ENCODE results near the gene MAST4. TPM values are rescaled to one million over a fixed set of nuclear protein-coding genes. Genes with fewer than 3 reads are reported as not detected.

The MAST4 gene
- total and polyA plus RNA-seq, 2 donors (not counting 1 experiment from before 2014, with no cell fraction given) = 7.0 to 15.2 TPM

DNA sequence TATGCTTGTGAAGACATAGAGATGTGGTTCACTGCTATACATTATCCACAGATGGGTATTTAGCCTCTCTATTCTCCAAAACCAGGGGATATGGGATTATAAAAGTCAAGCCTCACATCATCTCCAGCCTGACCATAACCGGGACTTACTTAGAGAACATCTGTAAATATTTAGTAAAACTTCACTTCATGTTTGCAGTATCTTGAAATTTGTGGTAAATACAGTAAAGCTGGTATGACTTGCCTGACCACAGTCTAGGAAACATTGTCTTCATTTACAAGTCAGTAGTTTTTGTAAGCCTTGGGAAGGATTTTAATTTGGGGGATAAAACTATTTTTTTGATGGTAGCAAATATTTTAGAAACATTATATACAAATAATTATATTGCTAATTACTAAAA lies 64.2 kb downstream of the MAST4 start:
- DNase-seq (ENCODE audit: low read depth in 2 of 2) = peak; percentile 24 to 75
- H2AFZ ChIP-seq (ENCODE audit: low read length) = no peak overlapping the region
- no peaks in the 10 kb centered on the region for H3K27me3 ChIP-seq (ENCODE audit: control insufficient read depth, insufficient read depth, low read length)
- H3K79me2 ChIP-seq (ENCODE audit: control insufficient read depth, insufficient read depth, low read length) = no peaks in the 10 kb centered on the region
- no peaks in the 10 kb centered on the region for H3K36me3 ChIP-seq (ENCODE audit: control insufficient read depth, insufficient read depth, low read length)
- H3K9me3 ChIP-seq (ENCODE audit: control insufficient read depth, insufficient read depth, low read depth, low read length) = no peaks in the 10 kb centered on the region
- no peak overlapping the region for H3K27ac ChIP-seq (ENCODE audit: insufficient read depth, low read length)
- H4K20me1 ChIP-seq (ENCODE audit: control insufficient read depth, extremely low read depth, insufficient read depth, low read length) = no peaks in the 10 kb centered on the region
- H3K4me1 ChIP-seq (ENCODE audit: control insufficient read depth, extremely low read depth, insufficient read depth, low read length) = no peaks in the 10 kb centered on the region
- TF ChIP-seq EZH2 (IDR thresholded peaks at IDR 0.05; ENCODE audit: low read length, missing control alignments) = no peak
- TF ChIP-seq, protein P1, sequence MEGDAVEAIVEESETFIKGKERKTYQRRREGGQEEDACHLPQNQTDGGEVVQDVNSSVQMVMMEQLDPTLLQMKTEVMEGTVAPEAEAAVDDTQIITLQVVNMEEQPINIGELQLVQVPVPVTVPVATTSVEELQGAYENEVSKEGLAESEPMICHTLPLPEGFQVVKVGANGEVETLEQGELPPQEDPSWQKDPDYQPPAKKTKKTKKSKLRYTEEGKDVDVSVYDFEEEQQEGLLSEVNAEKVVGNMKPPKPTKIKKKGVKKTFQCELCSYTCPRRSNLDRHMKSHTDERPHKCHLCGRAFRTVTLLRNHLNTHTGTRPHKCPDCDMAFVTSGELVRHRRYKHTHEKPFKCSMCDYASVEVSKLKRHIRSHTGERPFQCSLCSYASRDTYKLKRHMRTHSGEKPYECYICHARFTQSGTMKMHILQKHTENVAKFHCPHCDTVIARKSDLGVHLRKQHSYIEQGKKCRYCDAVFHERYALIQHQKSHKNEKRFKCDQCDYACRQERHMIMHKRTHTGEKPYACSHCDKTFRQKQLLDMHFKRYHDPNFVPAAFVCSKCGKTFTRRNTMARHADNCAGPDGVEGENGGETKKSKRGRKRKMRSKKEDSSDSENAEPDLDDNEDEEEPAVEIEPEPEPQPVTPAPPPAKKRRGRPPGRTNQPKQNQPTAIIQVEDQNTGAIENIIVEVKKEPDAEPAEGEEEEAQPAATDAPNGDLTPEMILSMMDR (conservative IDR thresholded peaks at IDR 0.05 in 1 of 2, IDR thresholded peaks at IDR 0.05 in 1 of 2; ENCODE audit: low read depth in 1 of 2, low read length in 2 of 2) = no peak
- H3K4me2 ChIP-seq (ENCODE audit: extremely low read depth, insufficient read depth, low read length) = no peak overlapping the region
- H3K4me3 ChIP-seq (replicated peaks in 1 of 4; ENCODE audit: control extremely low read depth in 1 of 4, insufficient read depth in 1 of 4, low read depth in 3 of 4, low read length in 4 of 4) = no peak overlapping the region
- H3K9ac ChIP-seq (ENCODE audit: insufficient read depth, low read length) = no peak overlapping the region

DNA sequence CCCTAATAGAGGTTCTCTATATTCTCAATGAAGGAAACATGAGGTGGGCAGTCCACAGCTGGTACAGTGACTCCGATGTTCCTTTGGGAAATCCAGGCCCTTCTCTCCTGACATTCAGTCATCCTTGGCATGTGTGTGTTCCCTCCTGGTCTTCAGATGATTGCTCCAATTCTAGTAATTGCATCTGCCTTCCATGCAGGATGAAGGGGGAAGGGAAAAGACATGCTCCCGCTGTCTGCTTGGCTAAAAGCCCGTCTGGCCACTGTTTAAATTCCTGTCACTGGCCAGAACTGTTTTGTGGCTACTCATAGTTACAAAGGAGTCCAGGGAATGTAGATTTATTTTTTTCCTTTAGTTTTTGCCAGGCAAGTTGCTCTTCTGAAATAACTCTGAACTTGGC lies 65.0 kb downstream of the MAST4 start:
- no peak overlapping the region for H2AFZ ChIP-seq (ENCODE audit: low read length)
- peak; percentile 85 to 94 for DNase-seq (ENCODE audit: low read depth in 2 of 2)
- no peaks in the 10 kb centered on the region for H3K4me1 ChIP-seq (ENCODE audit: control insufficient read depth, extremely low read depth, insufficient read depth, low read length)
- H3K27ac ChIP-seq (ENCODE audit: insufficient read depth, low read length) = no peak overlapping the region
- H4K20me1 ChIP-seq (ENCODE audit: control insufficient read depth, extremely low read depth, insufficient read depth, low read length) = no peaks in the 10 kb centered on the region
- no peaks in the 10 kb centered on the region for H3K79me2 ChIP-seq (ENCODE audit: control insufficient read depth, insufficient read depth, low read length)
- H3K9me3 ChIP-seq (ENCODE audit: control insufficient read depth, insufficient read depth, low read depth, low read length) = no peaks in the 10 kb centered on the region
- no peaks in the 10 kb centered on the region for H3K36me3 ChIP-seq (ENCODE audit: control insufficient read depth, insufficient read depth, low read length)
- H3K4me3 ChIP-seq (replicated peaks in 1 of 4; ENCODE audit: control extremely low read depth in 1 of 4, insufficient read depth in 1 of 4, low read depth in 3 of 4, low read length in 4 of 4) = no peak overlapping the region
- TF ChIP-seq, protein P1 (conservative IDR thresholded peaks at IDR 0.05 in 1 of 2, IDR thresholded peaks at IDR 0.05 in 1 of 2; ENCODE audit: low read depth in 1 of 2, low read length in 2 of 2) = no peak
- no peak for TF ChIP-seq EZH2 (IDR thresholded peaks at IDR 0.05; ENCODE audit: low read length, missing control alignments)
- no peak overlapping the region for H3K9ac ChIP-seq (ENCODE audit: insufficient read depth, low read length)
- no peak overlapping the region for H3K4me2 ChIP-seq (ENCODE audit: extremely low read depth, insufficient read depth, low read length)
- no peaks in the 10 kb centered on the region for H3K27me3 ChIP-seq (ENCODE audit: control insufficient read depth, insufficient read depth, low read length)

DNA sequence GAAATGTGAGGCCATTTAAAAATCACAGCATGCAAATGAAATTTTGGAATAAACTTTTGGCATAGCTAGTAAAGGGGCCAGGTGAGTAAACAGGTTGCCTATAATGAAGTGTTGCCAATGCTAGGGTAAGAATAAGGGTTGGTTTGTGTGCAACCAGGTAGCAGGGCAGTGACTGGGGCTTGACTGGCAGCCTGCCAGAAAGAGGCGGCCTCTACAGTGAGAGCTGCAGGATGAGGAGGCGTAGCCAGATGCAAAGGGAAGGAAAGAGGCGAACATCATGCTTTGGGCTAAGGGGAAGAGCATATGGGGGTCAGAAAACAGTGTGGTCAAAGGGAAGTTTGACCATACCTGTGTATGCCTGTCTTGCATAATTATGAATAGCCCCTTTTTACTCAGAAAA lies 70.6 kb downstream of the MAST4 start:
- DNase-seq (ENCODE audit: low read depth in 2 of 2) = no peak
- no peak for TF ChIP-seq EZH2 (IDR thresholded peaks at IDR 0.05; ENCODE audit: low read length, missing control alignments)
- TF ChIP-seq, protein P1 (conservative IDR thresholded peaks at IDR 0.05 in 1 of 2, IDR thresholded peaks at IDR 0.05 in 1 of 2; ENCODE audit: low read depth in 1 of 2, low read length in 2 of 2) = no peak

More for the DNA sequence above, 70.6 kb downstream of the MAST4 start:
- H3K79me2 ChIP-seq (ENCODE audit: control insufficient read depth, insufficient read depth, low read length) = no peaks in the 10 kb centered on the region
- no peaks in the 10 kb centered on the region for H3K36me3 ChIP-seq (ENCODE audit: control insufficient read depth, insufficient read depth, low read length)
- H3K27ac ChIP-seq (ENCODE audit: insufficient read depth, low read length) = no peak overlapping the region
- H3K4me3 ChIP-seq (replicated peaks in 1 of 4; ENCODE audit: control extremely low read depth in 1 of 4, insufficient read depth in 1 of 4, low read depth in 3 of 4, low read length in 4 of 4) = no peak overlapping the region
- H3K9me3 ChIP-seq (ENCODE audit: control insufficient read depth, insufficient read depth, low read depth, low read length) = no peaks in the 10 kb centered on the region
- peaks cover 3% of the 10 kb centered on the region for H3K27me3 ChIP-seq (ENCODE audit: control insufficient read depth, insufficient read depth, low read length)
- no peak overlapping the region for H3K9ac ChIP-seq (ENCODE audit: insufficient read depth, low read length)
- H4K20me1 ChIP-seq (ENCODE audit: control insufficient read depth, extremely low read depth, insufficient read depth, low read length) = no peaks in the 10 kb centered on the region
- no peak overlapping the region for H3K4me2 ChIP-seq (ENCODE audit: extremely low read depth, insufficient read depth, low read length)
- no peak overlapping the region for H2AFZ ChIP-seq (ENCODE audit: low read length)
- no peaks in the 10 kb centered on the region for H3K4me1 ChIP-seq (ENCODE audit: control insufficient read depth, extremely low read depth, insufficient read depth, low read length)

Data from fibroblast of lung (primary cell).